DMS 273 (cell line): ENCODE data around the gene REST.
A peak's percentile ranks its signal among the peaks of the same experiment; 100 is the strongest.

Source experiments
- DNase-seq: peaks from one replicate; lab custom pipeline; 2025; ENCODE audit not compliant: unreplicated experiment; lab: John Stamatoyannopoulos, UW

REST gene

GRCh38 chr4:56976283-56976836 lies 68.7 kb downstream of the REST start:
- peak; percentile 37 for DNase-seq

DNA sequence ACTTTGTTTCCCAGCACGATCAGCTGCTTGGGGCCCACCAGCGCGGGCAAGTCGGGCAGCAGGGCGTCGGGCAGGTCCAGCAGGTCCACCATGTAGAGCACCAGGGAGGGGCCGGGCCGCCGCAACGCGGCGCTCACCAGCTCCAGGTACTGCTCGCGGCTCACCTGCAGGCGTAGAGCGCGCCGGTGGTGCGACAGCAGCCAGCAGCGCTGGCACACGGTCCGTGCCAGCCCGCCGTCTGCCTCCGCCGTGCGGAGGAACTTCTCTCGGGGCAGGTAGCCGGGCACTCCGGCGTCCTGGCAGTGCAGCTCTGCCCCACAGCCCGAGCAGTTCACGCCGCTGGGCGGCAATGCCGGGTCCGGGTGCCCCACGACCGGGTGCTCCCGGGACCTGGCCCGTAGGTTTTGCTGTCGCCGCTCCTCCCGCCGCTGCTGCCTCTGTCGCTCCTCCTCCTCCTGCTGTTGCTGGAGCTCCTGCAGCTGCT lies 69.2 kb downstream of the REST start:
- DNase-seq: peak; percentile 64

- DNase-seq: peak; percentile 98
Observed at GRCh38 chr4:56977321-56978012, 69.8 kb downstream of the REST start, which contains the start of gene NOA1. NOA1 (minus strand) TSS chr4:56977606; CDS start chr4:56977585, 21 bp downstream.

- DNase-seq: peak; percentile 95
Observed at GRCh38 chr4:56978750-56979303, 71.1 kb downstream of the REST start, which contains the start of gene POLR2B. POLR2B (plus strand) TSS chr4:56978896; CDS start chr4:56978986, 90 bp downstream.

DNA sequence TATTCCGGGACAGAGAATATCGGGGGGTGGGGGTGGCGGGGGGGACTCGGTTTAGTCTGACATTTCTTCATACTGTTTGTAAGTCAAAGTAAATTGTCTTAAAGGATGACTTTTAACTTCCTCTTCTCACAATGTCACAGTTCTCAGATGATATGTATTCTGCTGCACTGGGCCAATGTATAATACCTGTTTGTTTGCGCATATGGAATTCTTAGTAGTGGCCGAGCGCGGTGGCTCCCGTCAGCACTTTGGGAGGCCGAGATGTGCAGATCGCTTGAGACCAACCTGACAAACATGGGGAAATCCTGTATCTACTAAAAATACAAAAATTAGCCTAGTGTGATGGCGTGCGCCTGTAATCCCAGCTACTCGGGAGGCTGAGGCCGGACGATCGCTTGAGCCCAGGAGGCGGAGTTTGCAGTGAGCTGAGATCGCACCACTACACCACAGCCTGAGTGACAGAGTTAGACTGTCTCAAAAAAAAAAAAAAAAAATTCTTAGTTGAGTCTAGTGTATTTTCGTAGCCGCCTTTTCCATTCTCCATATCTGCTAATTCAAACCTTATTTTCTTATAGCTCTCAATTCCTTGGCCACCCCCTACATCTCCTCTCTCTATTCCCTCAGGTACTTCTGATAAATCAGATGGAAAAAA lies 71.8 kb downstream of the REST start:
- peak; percentile 42 for DNase-seq

- DNase-seq: no peak
Observed at GRCh38 chr4:56981795-56982201, 74.1 kb downstream of the REST start.

DNA sequence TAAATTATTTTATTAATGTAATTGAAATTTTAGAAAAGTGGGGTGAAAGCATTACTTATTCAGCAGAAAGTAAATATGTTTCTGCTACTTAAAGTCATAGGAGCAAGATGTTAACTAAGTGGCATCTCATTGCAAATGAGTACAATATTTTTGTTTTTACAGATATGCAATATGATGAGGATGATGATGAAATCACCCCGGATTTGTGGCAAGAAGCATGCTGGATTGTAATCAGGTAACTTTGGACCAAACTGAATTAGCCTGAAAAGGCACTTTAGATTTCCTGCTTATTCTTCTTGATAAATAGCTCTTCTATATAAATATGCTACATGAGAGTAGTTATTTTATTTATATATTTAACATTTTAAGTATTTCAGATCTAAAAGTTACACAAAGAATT lies 78.5 kb downstream of the REST start:
- DNase-seq: no peak

DNA sequence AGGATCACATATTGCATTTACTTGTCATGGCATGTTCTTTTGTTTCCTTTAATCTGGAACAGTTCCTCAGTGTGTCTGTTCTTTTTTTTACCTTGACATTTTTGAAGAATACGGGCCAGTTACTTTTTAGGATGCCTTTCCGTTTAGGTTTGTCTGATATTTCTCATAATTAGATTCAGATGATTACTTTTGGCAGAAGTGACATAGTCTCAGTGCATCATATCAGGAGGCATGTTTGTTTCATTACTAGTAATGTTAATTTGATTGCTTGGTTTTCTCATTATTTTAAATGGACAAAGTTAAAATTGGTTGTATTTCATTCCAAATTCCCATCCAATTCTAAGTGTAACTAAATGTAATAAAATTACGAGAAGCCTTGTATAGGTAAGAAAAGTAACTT lies 79.3 kb downstream of the REST start:
- DNase-seq: no peak

DNA sequence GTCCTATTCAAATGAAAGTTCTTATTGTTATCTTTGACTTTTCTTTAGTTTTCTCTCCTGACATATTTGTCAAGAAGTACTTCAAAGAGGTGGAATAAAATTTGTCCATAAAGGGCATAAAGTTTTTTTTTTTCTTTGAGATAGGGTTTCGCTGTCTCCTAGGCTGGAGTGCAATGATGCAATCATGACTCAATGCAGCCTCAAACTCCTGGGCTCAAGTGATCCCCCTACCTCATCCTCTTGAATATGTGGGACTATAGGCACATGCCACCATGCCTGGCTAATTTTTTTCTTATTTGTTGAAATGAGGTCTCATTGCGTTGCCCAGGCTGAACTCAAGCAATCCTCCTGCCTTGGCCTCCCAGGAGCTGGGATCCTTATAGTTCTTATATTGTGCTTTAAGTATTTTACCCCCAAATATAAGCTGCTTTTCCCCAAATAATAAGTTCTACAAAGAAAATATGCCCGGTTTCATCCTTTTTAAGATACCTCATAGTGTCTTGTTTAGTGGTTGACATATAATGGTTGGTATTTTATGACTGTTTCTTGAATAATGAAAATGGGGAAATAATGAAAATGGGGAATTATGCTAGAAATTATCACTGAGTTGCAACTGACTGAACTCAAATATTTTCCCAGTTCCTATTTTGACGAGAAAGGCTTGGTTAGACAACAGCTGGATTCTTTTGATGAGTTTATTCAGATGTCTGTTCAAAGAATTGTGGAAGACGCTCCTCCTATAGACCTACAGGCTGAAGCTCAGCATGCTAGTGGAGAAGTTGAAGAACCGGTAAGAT lies 82.6 kb downstream of the REST start:
- DNase-seq: no peak

DNA sequence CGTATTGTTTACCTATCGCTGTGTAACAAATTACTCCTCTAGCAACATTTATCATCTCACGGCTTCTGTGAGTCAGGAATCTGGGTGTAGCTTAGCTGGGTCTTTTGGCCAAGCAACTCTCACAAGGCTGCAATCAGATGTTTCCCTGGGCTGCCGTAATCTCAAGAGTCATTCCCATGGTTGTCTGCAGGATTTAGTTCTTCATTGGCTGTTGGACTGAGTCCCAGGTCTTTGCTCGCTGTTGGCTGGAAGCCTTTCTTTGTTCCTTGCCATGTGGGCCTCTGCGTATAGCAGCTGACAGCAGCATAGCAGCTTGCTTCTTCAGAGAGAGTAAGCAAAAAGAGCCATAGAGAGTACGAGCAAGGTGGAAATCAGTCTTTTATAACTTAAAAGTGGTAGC lies 87.8 kb downstream of the REST start:
- peak; percentile 63 for DNase-seq

- DNase-seq: no peak
Observed at GRCh38 chr4:56999751-57000150, 92.1 kb downstream of the REST start.

DNA sequence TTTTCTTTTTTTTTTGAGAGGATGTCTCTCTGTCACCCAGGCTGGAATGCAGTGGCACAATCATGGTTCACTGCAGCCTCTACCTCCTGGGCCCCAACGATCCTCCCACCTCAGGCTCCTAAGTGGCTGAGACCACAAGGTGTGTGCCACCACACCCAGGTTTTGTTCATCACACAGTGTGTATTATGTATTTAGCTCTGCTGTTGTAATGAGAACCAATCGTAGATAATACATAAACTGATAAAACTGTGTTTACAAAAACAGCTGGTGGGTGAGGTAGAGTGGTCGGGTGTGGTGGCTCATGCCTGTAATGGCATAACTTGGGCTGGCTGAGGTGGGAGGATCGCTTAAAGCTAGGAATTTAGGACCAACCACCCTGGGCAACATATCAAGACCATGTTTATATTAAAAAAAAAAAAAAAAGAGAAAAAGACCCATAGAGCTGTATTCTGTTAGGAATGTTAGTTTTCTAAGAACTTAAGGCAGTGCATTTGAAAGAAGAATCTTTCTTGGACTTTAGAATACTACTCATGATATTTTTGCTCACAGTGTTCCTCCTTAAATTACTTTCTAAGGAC lies 105.9 kb downstream of the REST start:
- DNase-seq: no peak
